Measurements from ENCODE around the gene DAZAP1. TPM values are rescaled to one million over a fixed set of nuclear protein-coding genes. Genes with fewer than 3 reads are reported as not detected.

Gene DAZAP1
- total RNA-seq, 1 donor from 2014 or later: 107 TPM

GRCh38 chr19:1421218-1421957, 14.0 kb downstream of the DAZAP1 start:
- no peak for DNase-seq (ENCODE audit: low spot score)
- H3K27ac Mint-ChIP-seq: no peak overlapping the region
- peaks cover 55% of the 10 kb centered on the region for H3K4me1 Mint-ChIP-seq
- peaks cover 93% of the 10 kb centered on the region for H4K20me1 ChIP-seq (ENCODE audit: low read depth)
- no peak overlapping the region for H3K27ac ChIP-seq
- peaks cover 4% of the 10 kb centered on the region for H3K27me3 Mint-ChIP-seq (ENCODE audit: insufficient read depth, low read depth)
- H2AFZ ChIP-seq (replicated peaks): no peak overlapping the region
- H3K9me3 Mint-ChIP-seq: no peaks in the 10 kb centered on the region
- H3K9ac ChIP-seq: no peak overlapping the region
- peaks cover 85% of the 10 kb centered on the region for H3K79me2 ChIP-seq (ENCODE audit: low read depth)
- no peaks in the 10 kb centered on the region for H3K27me3 ChIP-seq
- H3K4me3 ChIP-seq: no peak overlapping the region
- H3K4me2 ChIP-seq: no peak overlapping the region
- H3K36me3 ChIP-seq: no peaks in the 10 kb centered on the region
- TF ChIP-seq EZH2phosphoT487 (IDR thresholded peaks at IDR 0.05): no peak
- TF ChIP-seq EZH2 (IDR thresholded peaks at IDR 0.05): no peak
- no peak for TF ChIP-seq CTCF (IDR thresholded peaks at IDR 0.05)
- H3K9me3 ChIP-seq (ENCODE audit: low read depth): no peaks in the 10 kb centered on the region
- peaks cover 8% of the 10 kb centered on the region for H3F3A ChIP-seq (ENCODE audit: low read depth)
- H3K36me3 Mint-ChIP-seq: peaks cover 35% of the 10 kb centered on the region
- peaks cover 14% of the 10 kb centered on the region for H3K4me1 ChIP-seq
- no peak overlapping the region for H3K4me3 Mint-ChIP-seq

- TF ChIP-seq CTCF (IDR thresholded peaks at IDR 0.05) (no peak), EZH2 (IDR thresholded peaks at IDR 0.05) (no peak), EZH2phosphoT487 (IDR thresholded peaks at IDR 0.05) (no peak)
- peaks cover 85% of the 10 kb centered on the region for H3K79me2 ChIP-seq (ENCODE audit: low read depth)
- Mint-ChIP-seq H3K27me3 (ENCODE audit: insufficient read depth, low read depth) (peaks cover 4% of the 10 kb centered on the region), H3K4me1 (peaks cover 56% of the 10 kb centered on the region), H3K9me3 (no peaks in the 10 kb centered on the region), H3K36me3 (peaks cover 35% of the 10 kb centered on the region), H3K4me3 (no peak overlapping the region), H3K27ac (no peak overlapping the region)
- no peaks in the 10 kb centered on the region for H3K9me3 ChIP-seq (ENCODE audit: low read depth)
- H3K27ac ChIP-seq: no peak overlapping the region
- H3K4me1 ChIP-seq: peaks cover 13% of the 10 kb centered on the region
- H3K4me2 ChIP-seq: no peak overlapping the region
- H3K27me3 ChIP-seq: no peaks in the 10 kb centered on the region
- no peak for DNase-seq (ENCODE audit: low spot score)
- no peak overlapping the region for H3K9ac ChIP-seq
- no peak overlapping the region for H2AFZ ChIP-seq (replicated peaks)
- H4K20me1 ChIP-seq (ENCODE audit: low read depth): peaks cover 93% of the 10 kb centered on the region
- no peaks in the 10 kb centered on the region for H3K36me3 ChIP-seq
- H3K4me3 ChIP-seq: no peak overlapping the region
- H3F3A ChIP-seq (ENCODE audit: low read depth): peaks cover 8% of the 10 kb centered on the region
Observed at GRCh38 chr19:1421958-1422305, 14.5 kb downstream of the DAZAP1 start.

GRCh38 chr19:1422360-1422759, 15.0 kb downstream of the DAZAP1 start:
- Histone ChIP-seq H3K9me3 (ENCODE audit: low read depth) (no peaks in the 10 kb centered on the region), H3K36me3 (no peaks in the 10 kb centered on the region), H3K4me1 (peaks cover 13% of the 10 kb centered on the region), H3K9ac (no peak overlapping the region), H3K4me3 (no peak overlapping the region), H3K79me2 (ENCODE audit: low read depth) (peaks cover 84% of the 10 kb centered on the region), H4K20me1 (ENCODE audit: low read depth) (peaks cover 93% of the 10 kb centered on the region), H3K27me3 (no peaks in the 10 kb centered on the region), H3K4me2 (no peak overlapping the region), H2AFZ (replicated peaks) (no peak overlapping the region), H3F3A (ENCODE audit: low read depth) (peaks cover 8% of the 10 kb centered on the region), H3K27ac (no peak overlapping the region)
- H3K36me3 Mint-ChIP-seq: peaks cover 32% of the 10 kb centered on the region
- TF ChIP-seq EZH2phosphoT487 (IDR thresholded peaks at IDR 0.05) (no peak), EZH2 (IDR thresholded peaks at IDR 0.05) (no peak), CTCF (IDR thresholded peaks at IDR 0.05) (no peak)
- no peak for DNase-seq (ENCODE audit: low spot score)
- H3K9me3 Mint-ChIP-seq: no peaks in the 10 kb centered on the region
- peaks cover 54% of the 10 kb centered on the region for H3K4me1 Mint-ChIP-seq
- peak overlapping the region; percentile 38 for H3K4me3 Mint-ChIP-seq
- no peak overlapping the region for H3K27ac Mint-ChIP-seq
- H3K27me3 Mint-ChIP-seq (ENCODE audit: insufficient read depth, low read depth): peaks cover 4% of the 10 kb centered on the region
